ENCODE measurements around the gene RSU1.
A peak's percentile ranks its signal among the peaks of the same experiment; 100 is the strongest.

RSU1 gene

DNA sequence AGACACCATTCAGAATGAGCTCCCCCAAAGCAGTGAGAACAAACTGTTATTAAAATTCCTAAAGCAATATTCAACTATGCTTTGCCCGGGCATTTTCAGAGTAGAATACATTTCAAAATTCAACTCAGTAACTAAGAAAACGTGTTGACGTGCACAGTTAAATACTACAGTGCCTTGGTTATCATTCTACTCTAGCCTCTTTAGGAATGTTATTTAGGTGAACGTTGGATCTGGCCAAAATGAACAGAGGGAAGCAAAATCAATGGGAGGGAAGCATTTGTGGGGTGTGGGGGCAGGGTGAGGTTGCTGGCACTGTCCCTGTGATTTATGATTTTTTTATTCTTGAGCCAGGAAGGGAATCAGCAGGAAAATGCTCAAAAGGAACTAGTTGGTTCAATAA is 27.5 kb downstream of the RSU1 start:
- Histone ChIP-seq H3K9me3 (ENCODE audit: control insufficient read depth, low read length) (no peaks in the 10 kb centered on the region), H3K4me2 (ENCODE audit: low read length, poor library complexity, severe bottlenecking) (no peak overlapping the region), H2BK15ac (ENCODE audit: low read depth, poor library complexity, severe bottlenecking) (no peak overlapping the region), H2BK12ac (ENCODE audit: low read length in 2 of 2) (no peak overlapping the region), H3K4ac (ENCODE audit: low read depth in 1 of 2, low read length in 2 of 2) (no peak overlapping the region), H3K14ac (ENCODE audit: low read length in 2 of 2) (no peak overlapping the region), H3K79me1 (replicated peaks; ENCODE audit: low read length, poor library complexity, severe bottlenecking) (peaks cover 44% of the 10 kb centered on the region), H3K27me3 (ENCODE audit: control insufficient read depth in 1 of 2, insufficient read depth in 1 of 2, low read length in 2 of 2) (no peaks in the 10 kb centered on the region), H3K4me3 (ENCODE audit: insufficient read depth in 1 of 2, low read depth in 1 of 2, low read length in 2 of 2) (no peak overlapping the region), H4K8ac (ENCODE audit: low read length) (no peak overlapping the region), H2AFZ (ENCODE audit: low read depth, low read length) (no peak overlapping the region), H3K4me1 (ENCODE audit: control insufficient read depth, insufficient read depth, low read depth, low read length) (peaks cover 3% of the 10 kb centered on the region), H3K18ac (ENCODE audit: low read depth in 1 of 2, low read length in 2 of 2) (no peak overlapping the region), H3K9ac (ENCODE audit: low read length) (no peak overlapping the region), H3K36me3 (ENCODE audit: control insufficient read depth in 1 of 2, insufficient read depth in 2 of 2, low read depth in 1 of 2, low read length in 2 of 2) (peaks cover 2 to 41% of the 10 kb centered on the region in 2 experiments), H3K27ac (ENCODE audit: low read length, poor library complexity, severe bottlenecking) (peak overlapping the region; percentile 46), H4K91ac (ENCODE audit: low read length) (no peak overlapping the region), H2AK5ac (ENCODE audit: low read length, severe bottlenecking) (no peak overlapping the region), H2BK120ac (ENCODE audit: low read depth, low read length) (no peak overlapping the region), H2BK5ac (ENCODE audit: low read depth, low read length, poor library complexity, severe bottlenecking) (no peak overlapping the region), H3K23ac (ENCODE audit: low read length in 2 of 2) (no peak overlapping the region)
- no peak for DNase-seq
- 89% methylated on average over 4 of the region's 4 CpGs for WGBS

- no peak overlapping the region for H2BK12ac ChIP-seq (ENCODE audit: low read length in 2 of 2)
- no peak overlapping the region for H4K91ac ChIP-seq (ENCODE audit: low read length)
- DNase-seq = no peak
- no peak overlapping the region for H3K23ac ChIP-seq (ENCODE audit: low read length in 2 of 2)
- no peaks in the 10 kb centered on the region for H3K27me3 ChIP-seq (ENCODE audit: control insufficient read depth in 1 of 2, insufficient read depth in 1 of 2, low read length in 2 of 2)
- no peak overlapping the region for H2BK15ac ChIP-seq (ENCODE audit: low read depth, poor library complexity, severe bottlenecking)
- WGBS = 80% methylated on average over 7 of the region's 7 CpGs
- H4K8ac ChIP-seq (ENCODE audit: low read length) = no peak overlapping the region
- H3K4me2 ChIP-seq (ENCODE audit: low read length, poor library complexity, severe bottlenecking) = peak overlapping the region; percentile 10
- H3K9me3 ChIP-seq (ENCODE audit: control insufficient read depth, low read length) = no peaks in the 10 kb centered on the region
- H3K36me3 ChIP-seq (ENCODE audit: control insufficient read depth in 1 of 2, insufficient read depth in 2 of 2, low read depth in 1 of 2, low read length in 2 of 2) = peaks cover 2 to 41% of the 10 kb centered on the region in 2 experiments
- no peak overlapping the region for H3K18ac ChIP-seq (ENCODE audit: low read depth in 1 of 2, low read length in 2 of 2)
- H3K4me3 ChIP-seq (ENCODE audit: insufficient read depth in 1 of 2, low read depth in 1 of 2, low read length in 2 of 2) = no peak overlapping the region
- H3K4me1 ChIP-seq (ENCODE audit: control insufficient read depth, insufficient read depth, low read depth, low read length) = peaks cover 3% of the 10 kb centered on the region
- no peak overlapping the region for H2BK120ac ChIP-seq (ENCODE audit: low read depth, low read length)
- no peak overlapping the region for H2BK5ac ChIP-seq (ENCODE audit: low read depth, low read length, poor library complexity, severe bottlenecking)
- H3K4ac ChIP-seq (ENCODE audit: low read depth in 1 of 2, low read length in 2 of 2) = no peak overlapping the region
- no peak overlapping the region for H2AFZ ChIP-seq (ENCODE audit: low read depth, low read length)
- no peak overlapping the region for H3K14ac ChIP-seq (ENCODE audit: low read length in 2 of 2)
- H2AK5ac ChIP-seq (ENCODE audit: low read length, severe bottlenecking) = no peak overlapping the region
- H3K27ac ChIP-seq (ENCODE audit: low read length, poor library complexity, severe bottlenecking) = peak overlapping the region; percentile 46
- no peak overlapping the region for H3K9ac ChIP-seq (ENCODE audit: low read length)
- H3K79me1 ChIP-seq (replicated peaks; ENCODE audit: low read length, poor library complexity, severe bottlenecking) = peaks cover 49% of the 10 kb centered on the region
Observed at GRCh38 chr10:16789261-16789660, 28.0 kb downstream of the RSU1 start.

GRCh38 chr10:16788778-16789177 is 28.4 kb downstream of the RSU1 start:
- H3K4me2 ChIP-seq (ENCODE audit: low read length, poor library complexity, severe bottlenecking) = no peak overlapping the region
- 96% methylated on average over 3 of the region's 3 CpGs for WGBS
- H3K4ac ChIP-seq (ENCODE audit: low read depth in 1 of 2, low read length in 2 of 2) = no peak overlapping the region
- no peak overlapping the region for H2AFZ ChIP-seq (ENCODE audit: low read depth, low read length)
- no peak for DNase-seq
- H4K8ac ChIP-seq (ENCODE audit: low read length) = no peak overlapping the region
- no peak overlapping the region for H3K4me3 ChIP-seq (ENCODE audit: insufficient read depth in 1 of 2, low read depth in 1 of 2, low read length in 2 of 2)
- no peak overlapping the region for H2BK15ac ChIP-seq (ENCODE audit: low read depth, poor library complexity, severe bottlenecking)
- H3K79me1 ChIP-seq (replicated peaks; ENCODE audit: low read length, poor library complexity, severe bottlenecking) = peaks cover 49% of the 10 kb centered on the region
- no peak overlapping the region for H3K18ac ChIP-seq (ENCODE audit: low read depth in 1 of 2, low read length in 2 of 2)
- H2BK12ac ChIP-seq (ENCODE audit: low read length in 2 of 2) = no peak overlapping the region
- H3K14ac ChIP-seq (ENCODE audit: low read length in 2 of 2) = no peak overlapping the region
- peaks cover 3% of the 10 kb centered on the region for H3K4me1 ChIP-seq (ENCODE audit: control insufficient read depth, insufficient read depth, low read depth, low read length)
- no peak overlapping the region for H4K91ac ChIP-seq (ENCODE audit: low read length)
- H3K27me3 ChIP-seq (ENCODE audit: control insufficient read depth in 1 of 2, insufficient read depth in 1 of 2, low read length in 2 of 2) = no peaks in the 10 kb centered on the region
- H3K9me3 ChIP-seq (ENCODE audit: control insufficient read depth, low read length) = no peaks in the 10 kb centered on the region
- no peak overlapping the region for H2BK5ac ChIP-seq (ENCODE audit: low read depth, low read length, poor library complexity, severe bottlenecking)
- no peak overlapping the region for H2BK120ac ChIP-seq (ENCODE audit: low read depth, low read length)
- peaks cover 2 to 38% of the 10 kb centered on the region in 2 experiments for H3K36me3 ChIP-seq (ENCODE audit: control insufficient read depth in 1 of 2, insufficient read depth in 2 of 2, low read depth in 1 of 2, low read length in 2 of 2)
- no peak overlapping the region for H2AK5ac ChIP-seq (ENCODE audit: low read length, severe bottlenecking)
- H3K27ac ChIP-seq (ENCODE audit: low read length, poor library complexity, severe bottlenecking) = no peak overlapping the region
- H3K9ac ChIP-seq (ENCODE audit: low read length) = no peak overlapping the region
- no peak overlapping the region for H3K23ac ChIP-seq (ENCODE audit: low read length in 2 of 2)

GRCh38 chr10:16788125-16788524 is 29.1 kb downstream of the RSU1 start:
- Histone ChIP-seq H3K23ac (ENCODE audit: low read length in 2 of 2) (no peak overlapping the region), H2BK120ac (ENCODE audit: low read depth, low read length) (no peak overlapping the region), H3K4me3 (ENCODE audit: insufficient read depth in 1 of 2, low read depth in 1 of 2, low read length in 2 of 2) (no peak overlapping the region), H3K4me2 (ENCODE audit: low read length, poor library complexity, severe bottlenecking) (no peak overlapping the region), H3K9ac (ENCODE audit: low read length) (no peak overlapping the region), H3K79me1 (replicated peaks; ENCODE audit: low read length, poor library complexity, severe bottlenecking) (peaks cover 50% of the 10 kb centered on the region), H2AK5ac (ENCODE audit: low read length, severe bottlenecking) (no peak overlapping the region), H4K91ac (ENCODE audit: low read length) (no peak overlapping the region), H2BK12ac (ENCODE audit: low read length in 2 of 2) (no peak overlapping the region), H3K36me3 (ENCODE audit: control insufficient read depth in 1 of 2, insufficient read depth in 2 of 2, low read depth in 1 of 2, low read length in 2 of 2) (peaks cover 2 to 34% of the 10 kb centered on the region in 2 experiments), H2BK15ac (ENCODE audit: low read depth, poor library complexity, severe bottlenecking) (no peak overlapping the region), H2AFZ (ENCODE audit: low read depth, low read length) (no peak overlapping the region), H3K9me3 (ENCODE audit: control insufficient read depth, low read length) (no peaks in the 10 kb centered on the region), H2BK5ac (ENCODE audit: low read depth, low read length, poor library complexity, severe bottlenecking) (no peak overlapping the region), H4K8ac (ENCODE audit: low read length) (no peak overlapping the region), H3K27ac (ENCODE audit: low read length, poor library complexity, severe bottlenecking) (no peak overlapping the region), H3K4me1 (ENCODE audit: control insufficient read depth, insufficient read depth, low read depth, low read length) (peaks cover 3% of the 10 kb centered on the region), H3K27me3 (ENCODE audit: control insufficient read depth in 1 of 2, insufficient read depth in 1 of 2, low read length in 2 of 2) (no peaks in the 10 kb centered on the region), H3K14ac (ENCODE audit: low read length in 2 of 2) (no peak overlapping the region), H3K4ac (ENCODE audit: low read depth in 1 of 2, low read length in 2 of 2) (no peak overlapping the region), H3K18ac (ENCODE audit: low read depth in 1 of 2, low read length in 2 of 2) (no peak overlapping the region)
- WGBS = 99% methylated on average over 6 of the region's 6 CpGs
- no peak for DNase-seq
